GM18502 (cell line): ENCODE measurements around the gene CNOT8.

Experiments used
- ATAC-seq: cut with Tn5 transposase; IDR thresholded peaks from one replicate; pipeline ENCODE4 v1.9.1; 2021; ENCODE audit warnings: mild to moderate bottlenecking; ENCODE audit not compliant: unreplicated experiment, poor library complexity

Gene CNOT8

DNA sequence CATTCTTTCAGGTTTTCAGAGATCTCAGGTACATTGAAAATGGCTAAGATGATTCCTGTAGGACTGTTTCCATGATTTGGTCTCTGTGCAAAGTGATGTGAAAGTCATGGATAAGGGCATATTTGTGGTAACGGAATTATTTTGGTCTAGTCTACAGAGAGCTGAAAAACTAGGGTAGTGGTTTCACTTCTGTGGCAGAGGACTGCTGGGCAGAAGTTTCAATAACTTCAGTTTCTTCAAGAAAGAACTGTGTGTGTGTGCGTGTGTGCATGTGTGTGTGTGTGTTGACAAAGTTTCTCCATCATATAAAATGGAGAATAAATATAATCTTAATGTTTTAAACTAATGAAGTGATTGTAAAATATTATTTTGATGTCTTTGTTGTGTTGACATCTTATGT lies 4.3 kb downstream of the CNOT8 start:
- ATAC-seq: no peak

- ATAC-seq: no peak
These were observed 5.1 kb downstream of the CNOT8 start for GRCh38 chr5:154863291-154864080.

DNA sequence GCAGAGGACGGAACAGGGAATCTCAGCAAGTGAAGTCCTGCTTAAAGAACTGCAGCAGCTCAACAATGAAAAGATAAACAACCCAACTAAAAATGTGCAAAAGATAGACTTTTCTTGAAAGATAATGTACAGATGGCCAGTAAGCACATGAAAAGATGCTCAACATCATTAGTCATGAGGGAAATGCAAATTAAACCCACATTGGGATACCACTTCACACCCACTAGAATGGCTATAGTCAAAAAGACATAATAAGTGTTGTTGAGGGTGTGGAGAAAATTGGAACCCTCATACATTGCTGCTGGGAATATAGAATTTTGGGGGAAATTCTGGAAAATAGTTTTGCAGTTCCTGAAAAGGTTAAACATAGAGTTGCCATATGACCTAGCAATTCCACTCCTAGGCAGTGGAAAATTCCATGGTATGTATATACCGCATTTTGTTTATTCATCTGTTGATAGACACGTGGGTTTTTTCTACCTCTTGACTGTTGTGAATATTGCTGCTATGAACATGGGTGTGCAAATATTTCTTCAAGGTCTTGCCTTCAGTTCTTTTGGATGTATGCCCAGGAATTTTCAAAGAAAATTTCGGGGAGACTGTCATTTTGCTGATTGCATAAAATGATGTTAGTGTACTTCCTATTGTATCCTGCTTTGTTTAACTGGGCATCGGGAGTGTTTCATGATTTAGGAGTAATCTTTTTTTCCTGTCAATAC lies 7.2 kb downstream of the CNOT8 start:
- no peak for ATAC-seq

- ATAC-seq: no peak
These were observed 8.4 kb downstream of the CNOT8 start for GRCh38 chr5:154866841-154867240.

DNA sequence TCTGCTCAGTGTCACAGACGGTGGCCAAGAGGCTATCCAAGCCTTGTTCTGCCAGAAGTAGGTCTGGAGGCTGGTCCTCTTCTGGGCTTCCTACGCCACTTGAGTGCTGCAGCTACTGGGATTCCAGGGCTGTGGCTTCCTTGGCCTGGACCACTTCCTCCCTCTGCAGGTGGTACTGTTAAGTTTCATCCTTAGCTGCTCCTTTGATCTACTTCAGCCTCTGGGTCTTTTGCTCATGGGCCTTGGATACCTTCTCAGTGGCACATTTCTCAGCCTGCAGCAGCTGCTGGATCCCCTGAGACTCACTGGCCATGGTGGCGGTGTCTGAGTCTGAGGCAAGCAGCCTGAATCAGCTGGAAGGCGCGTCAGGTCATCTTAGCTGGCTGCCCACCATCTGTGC lies 10.3 kb downstream of the CNOT8 start:
- no peak for ATAC-seq

DNA sequence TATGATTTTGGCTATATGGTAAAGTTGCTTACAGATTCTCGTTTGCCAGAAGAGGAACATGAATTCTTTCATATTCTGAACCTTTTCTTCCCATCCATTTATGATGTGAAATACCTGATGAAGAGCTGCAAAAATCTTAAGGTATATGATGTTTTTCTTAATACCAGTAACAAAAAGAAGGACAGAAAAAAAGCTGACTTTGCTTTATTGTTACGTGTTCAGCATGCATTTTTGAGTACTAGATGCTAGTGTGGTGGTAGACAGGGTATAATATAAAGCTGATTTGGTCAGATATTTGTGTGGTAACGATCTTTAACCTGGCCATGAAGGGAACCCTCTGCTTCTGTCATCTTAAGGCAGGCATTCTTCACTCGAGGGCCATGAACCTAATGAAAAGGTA lies 13.3 kb downstream of the CNOT8 start:
- no peak for ATAC-seq

DNA sequence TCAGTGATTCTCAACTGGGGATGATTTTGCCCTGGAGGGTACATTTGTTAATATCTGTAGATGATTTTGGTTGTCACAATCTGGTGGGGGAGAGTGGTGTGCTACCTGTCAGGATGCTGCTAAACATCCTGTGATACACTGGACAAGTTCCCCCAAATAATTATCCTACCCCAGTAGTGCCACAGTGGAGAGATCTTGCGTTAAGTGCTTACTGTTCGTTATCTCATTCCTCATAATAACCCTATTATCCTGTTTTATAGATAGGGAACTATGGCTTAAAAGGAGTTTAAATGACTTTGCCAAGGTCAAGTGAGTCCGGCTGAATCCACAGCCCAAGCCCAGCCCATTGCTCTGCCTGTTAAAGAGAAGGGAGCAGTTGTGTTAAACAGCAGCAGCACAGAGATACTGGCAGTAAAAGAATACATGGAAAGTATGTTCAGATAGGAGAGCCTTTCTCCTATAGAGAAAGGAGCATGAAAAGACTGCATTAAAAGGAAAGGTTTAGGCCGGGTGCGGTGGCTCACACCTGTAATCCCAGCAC lies 15.4 kb downstream of the CNOT8 start:
- ATAC-seq: no peak

DNA sequence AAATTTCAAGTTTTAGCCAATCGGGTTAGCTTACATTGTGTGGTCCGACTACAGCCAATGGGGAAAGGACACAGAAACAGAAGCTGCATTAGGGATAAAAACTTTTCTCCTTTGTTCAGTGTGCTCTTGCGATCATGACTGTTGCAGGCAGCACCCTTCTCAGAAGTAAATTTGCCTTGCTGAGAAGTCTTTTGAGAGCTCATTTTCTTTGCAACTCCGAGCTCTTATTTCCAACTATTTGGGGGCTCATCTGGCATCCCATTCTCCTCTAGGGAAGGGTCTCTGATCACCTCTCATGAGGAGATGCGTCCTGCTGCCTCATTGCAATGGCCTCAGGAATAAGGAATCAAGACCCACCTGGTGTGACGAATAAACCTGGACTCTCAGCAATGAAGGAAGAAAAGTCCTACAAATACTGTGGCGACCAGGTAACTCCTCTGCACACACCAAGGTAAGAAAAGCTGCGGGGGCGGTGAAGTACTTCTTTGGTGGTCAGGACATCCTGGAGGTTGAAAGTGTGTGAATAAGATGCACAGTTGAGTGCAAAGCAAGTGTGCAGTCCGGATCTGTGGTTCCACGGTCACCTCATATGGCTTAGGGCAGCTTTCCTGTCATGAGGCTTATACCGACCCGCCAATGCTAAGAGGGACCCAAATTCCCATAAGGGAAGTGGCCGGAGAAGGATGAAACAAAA lies 20.4 kb downstream of the CNOT8 start:
- ATAC-seq: no peak

DNA sequence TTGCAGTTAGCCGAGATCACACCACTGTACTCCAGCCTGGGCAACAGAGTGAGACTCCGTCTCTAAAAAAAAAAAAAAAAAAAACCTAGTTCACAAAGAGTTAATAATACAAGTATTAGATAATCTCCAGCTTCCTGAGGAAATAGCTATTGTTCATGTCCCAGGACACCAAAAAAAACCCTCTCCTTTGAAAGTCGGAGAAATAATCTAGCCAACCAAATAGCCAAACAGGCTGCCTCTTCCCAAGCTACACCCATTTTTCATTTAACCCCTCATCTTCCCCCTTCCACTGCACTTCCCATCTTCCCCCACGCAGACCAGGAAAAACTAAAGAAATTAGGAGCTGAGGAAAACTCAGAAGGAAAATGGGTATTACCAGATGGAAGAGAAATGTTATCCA lies 23.6 kb downstream of the CNOT8 start:
- ATAC-seq: no peak

- ATAC-seq: no peak
These were observed 26.0 kb downstream of the CNOT8 start for GRCh38 chr5:154884424-154884823.

GRCh38 chr5:154885439-154885838 lies 27.0 kb downstream of the CNOT8 start:
- no peak for ATAC-seq

DNA sequence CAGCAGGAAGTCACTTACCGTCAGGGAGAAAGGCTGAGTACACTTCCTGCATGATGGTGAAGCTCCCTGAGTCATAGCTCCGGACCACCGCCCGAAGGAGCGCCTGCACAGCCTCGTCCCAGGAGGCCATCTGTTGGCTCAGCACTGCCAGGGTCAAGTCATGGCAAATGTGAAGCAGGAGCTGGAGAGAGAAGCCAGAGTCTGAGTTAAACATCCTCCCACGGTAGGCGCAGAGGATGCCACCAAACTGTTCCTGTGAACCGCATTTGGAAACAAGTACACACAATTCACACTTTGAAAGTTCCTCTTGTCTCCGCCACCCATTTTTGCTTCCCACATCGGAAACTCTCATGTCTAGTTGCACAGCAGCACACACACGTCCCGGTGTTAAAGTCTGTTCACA lies 33.9 kb downstream of the CNOT8 start:
- no peak for ATAC-seq

DNA sequence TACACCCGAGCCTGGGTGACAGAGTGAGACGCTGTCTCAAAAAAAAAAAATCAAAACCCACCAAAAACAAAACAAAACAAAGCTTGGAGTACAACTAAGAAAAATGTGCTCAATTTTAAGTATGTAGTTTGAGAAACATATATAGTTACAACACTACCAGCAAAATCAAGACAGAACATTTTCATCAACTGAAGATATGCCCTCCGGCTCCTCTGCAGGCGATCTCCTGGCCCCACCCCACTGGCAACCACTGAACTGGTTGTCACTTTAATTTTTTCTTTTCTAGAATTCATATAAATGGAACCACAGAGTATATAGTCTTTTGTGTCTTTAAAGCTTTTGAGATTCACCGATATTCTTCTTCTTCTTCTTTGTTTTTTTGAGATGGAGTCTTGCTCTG lies 35.0 kb downstream of the CNOT8 start:
- no peak for ATAC-seq

- no peak for ATAC-seq
These were observed 37.5 kb downstream of the CNOT8 start for GRCh38 chr5:154895606-154896561.

GRCh38 chr5:154896562-154897165 lies 38.2 kb downstream of the CNOT8 start:
- ATAC-seq: no peak

GRCh38 chr5:154898210-154898609 lies 39.8 kb downstream of the CNOT8 start:
- no peak for ATAC-seq

- no peak for ATAC-seq
These were observed 40.9 kb downstream of the CNOT8 start for GRCh38 chr5:154899151-154899816.

GRCh38 chr5:154900066-154900465 lies 41.6 kb downstream of the CNOT8 start:
- no peak for ATAC-seq

- no peak for ATAC-seq
These were observed 42.8 kb downstream of the CNOT8 start for GRCh38 chr5:154901276-154901675.
